Measurements from ENCODE around the gene MACROD2. TPM values are rescaled to one million over a fixed set of nuclear protein-coding genes. Genes with fewer than 3 reads are reported as not detected.

The MACROD2 gene
- total RNA-seq, 1 donor from 2014 or later = 6.7 TPM

DNA sequence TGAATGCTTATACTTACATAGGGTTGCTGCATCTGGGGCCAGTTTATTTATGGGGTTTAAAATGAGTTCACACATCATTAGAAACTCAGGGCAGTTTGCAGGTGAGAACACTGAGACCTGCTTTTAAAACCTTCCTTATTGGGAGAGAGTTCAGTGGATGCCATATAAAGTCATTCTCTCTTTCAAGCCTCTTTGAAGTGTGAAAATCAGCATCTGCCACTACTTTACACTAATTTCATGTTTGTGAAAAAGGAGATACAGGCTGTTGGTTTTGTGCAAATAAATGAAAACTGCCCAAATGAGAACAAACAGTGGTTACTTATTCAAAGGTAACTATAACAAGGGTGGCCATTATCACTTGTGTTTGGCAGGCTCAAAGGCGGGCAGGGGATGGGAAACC lies 2047.4 kb downstream of the MACROD2 start:
- no peak overlapping the region for H3K27ac Mint-ChIP-seq
- no peaks in the 10 kb centered on the region for H3K4me1 Mint-ChIP-seq (ENCODE audit: unreplicated experiment)
- H3K9me3 Mint-ChIP-seq = no peaks in the 10 kb centered on the region
- H3K27me3 Mint-ChIP-seq = no peaks in the 10 kb centered on the region
- TF ChIP-seq, protein P1, sequence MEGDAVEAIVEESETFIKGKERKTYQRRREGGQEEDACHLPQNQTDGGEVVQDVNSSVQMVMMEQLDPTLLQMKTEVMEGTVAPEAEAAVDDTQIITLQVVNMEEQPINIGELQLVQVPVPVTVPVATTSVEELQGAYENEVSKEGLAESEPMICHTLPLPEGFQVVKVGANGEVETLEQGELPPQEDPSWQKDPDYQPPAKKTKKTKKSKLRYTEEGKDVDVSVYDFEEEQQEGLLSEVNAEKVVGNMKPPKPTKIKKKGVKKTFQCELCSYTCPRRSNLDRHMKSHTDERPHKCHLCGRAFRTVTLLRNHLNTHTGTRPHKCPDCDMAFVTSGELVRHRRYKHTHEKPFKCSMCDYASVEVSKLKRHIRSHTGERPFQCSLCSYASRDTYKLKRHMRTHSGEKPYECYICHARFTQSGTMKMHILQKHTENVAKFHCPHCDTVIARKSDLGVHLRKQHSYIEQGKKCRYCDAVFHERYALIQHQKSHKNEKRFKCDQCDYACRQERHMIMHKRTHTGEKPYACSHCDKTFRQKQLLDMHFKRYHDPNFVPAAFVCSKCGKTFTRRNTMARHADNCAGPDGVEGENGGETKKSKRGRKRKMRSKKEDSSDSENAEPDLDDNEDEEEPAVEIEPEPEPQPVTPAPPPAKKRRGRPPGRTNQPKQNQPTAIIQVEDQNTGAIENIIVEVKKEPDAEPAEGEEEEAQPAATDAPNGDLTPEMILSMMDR (conservative IDR thresholded peaks at IDR 0.05) = no peak
- H3K36me3 Mint-ChIP-seq = no peaks in the 10 kb centered on the region
- no peak for DNase-seq (ENCODE audit: extremely low spot score, unreplicated experiment)
- no peak overlapping the region for H3K4me3 Mint-ChIP-seq

DNA sequence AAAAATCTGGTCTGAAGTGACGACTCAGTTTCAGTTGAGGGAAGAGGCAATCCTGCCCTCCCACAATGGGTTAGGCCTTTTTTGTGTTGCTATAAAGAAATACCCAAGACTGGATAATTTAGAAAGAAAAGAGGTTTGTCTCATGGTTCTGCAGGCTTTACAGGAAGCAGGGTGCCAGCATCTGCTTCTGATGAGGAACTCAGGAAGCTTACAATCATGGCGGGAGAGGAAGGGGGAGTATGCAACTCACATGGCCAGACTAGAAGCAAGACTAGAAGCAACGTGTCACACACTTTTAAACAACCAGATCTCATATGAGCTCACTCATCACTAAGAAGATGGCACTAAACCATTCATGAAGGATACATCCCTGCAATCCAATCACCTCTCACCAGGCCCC lies 2048.6 kb downstream of the MACROD2 start:
- H3K27me3 Mint-ChIP-seq = no peaks in the 10 kb centered on the region
- no peaks in the 10 kb centered on the region for H3K9me3 Mint-ChIP-seq
- DNase-seq (ENCODE audit: extremely low spot score, unreplicated experiment) = no peak
- TF ChIP-seq, protein P1 (conservative IDR thresholded peaks at IDR 0.05) = no peak
- peaks cover 3% of the 10 kb centered on the region for H3K4me1 Mint-ChIP-seq (ENCODE audit: unreplicated experiment)
- H3K27ac Mint-ChIP-seq = no peak overlapping the region
- H3K4me3 Mint-ChIP-seq = no peak overlapping the region
- H3K36me3 Mint-ChIP-seq = no peaks in the 10 kb centered on the region

DNA sequence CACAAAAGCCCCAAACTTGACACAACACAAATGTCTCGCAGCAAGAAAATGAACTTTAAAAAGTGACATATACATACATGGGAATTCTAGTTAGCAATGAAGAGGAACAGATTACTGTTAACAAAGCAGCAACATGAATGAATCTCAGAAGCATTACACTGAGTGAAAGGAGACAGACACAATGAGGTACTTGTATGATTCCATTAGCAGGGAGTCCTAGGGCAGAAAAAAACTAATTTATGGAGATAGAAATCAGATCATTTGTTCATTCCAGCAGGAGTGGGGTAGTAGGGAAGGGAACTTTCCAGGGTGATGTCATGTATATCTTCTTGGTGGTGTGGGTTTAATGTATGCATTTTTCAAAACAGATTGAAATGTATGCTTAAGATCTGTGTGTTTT lies 2053.6 kb downstream of the MACROD2 start:
- no peak overlapping the region for H3K4me3 Mint-ChIP-seq
- no peak for DNase-seq (ENCODE audit: extremely low spot score, unreplicated experiment)
- H3K27ac Mint-ChIP-seq = no peak overlapping the region
- H3K27me3 Mint-ChIP-seq = no peaks in the 10 kb centered on the region
- no peaks in the 10 kb centered on the region for H3K9me3 Mint-ChIP-seq
- H3K4me1 Mint-ChIP-seq (ENCODE audit: unreplicated experiment) = peaks cover 17% of the 10 kb centered on the region
- TF ChIP-seq, protein P1 (conservative IDR thresholded peaks at IDR 0.05) = no peak
- no peaks in the 10 kb centered on the region for H3K36me3 Mint-ChIP-seq

DNA sequence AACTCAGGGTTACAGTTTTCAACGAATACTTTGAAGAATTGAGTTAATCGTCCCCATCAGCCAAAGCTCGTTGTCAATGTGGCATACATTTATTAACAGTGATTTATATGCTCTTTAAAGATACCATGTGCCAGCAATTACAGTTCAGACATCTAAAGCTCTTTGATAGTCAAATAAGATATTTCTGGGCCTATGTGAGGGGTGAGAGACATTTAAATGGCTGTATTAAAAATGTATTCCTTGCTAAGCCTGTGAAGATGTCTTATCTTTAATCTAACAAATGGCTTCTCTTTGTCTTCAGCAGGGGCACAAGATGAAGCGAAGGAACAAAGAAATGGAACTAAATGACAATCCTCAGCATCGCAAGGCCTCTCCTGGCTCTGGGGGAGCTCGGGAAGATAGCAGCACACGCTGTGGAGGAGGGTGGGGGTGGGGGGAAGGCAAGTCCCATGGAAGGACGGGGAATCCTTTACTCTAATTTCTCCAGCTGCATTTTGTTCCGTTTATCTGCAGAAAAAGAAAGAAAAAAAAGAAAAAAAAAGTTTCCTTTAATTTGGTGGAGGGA lies 2054.3 kb downstream of the MACROD2 start:
- Mint-ChIP-seq H3K4me3 (no peak overlapping the region), H3K27ac (no peak overlapping the region), H3K36me3 (no peaks in the 10 kb centered on the region), H3K4me1 (ENCODE audit: unreplicated experiment) (peaks cover 17% of the 10 kb centered on the region), H3K9me3 (no peaks in the 10 kb centered on the region), H3K27me3 (no peaks in the 10 kb centered on the region)
- no peak for DNase-seq (ENCODE audit: extremely low spot score, unreplicated experiment)
- TF ChIP-seq, protein P1 (conservative IDR thresholded peaks at IDR 0.05) = no peak

DNA sequence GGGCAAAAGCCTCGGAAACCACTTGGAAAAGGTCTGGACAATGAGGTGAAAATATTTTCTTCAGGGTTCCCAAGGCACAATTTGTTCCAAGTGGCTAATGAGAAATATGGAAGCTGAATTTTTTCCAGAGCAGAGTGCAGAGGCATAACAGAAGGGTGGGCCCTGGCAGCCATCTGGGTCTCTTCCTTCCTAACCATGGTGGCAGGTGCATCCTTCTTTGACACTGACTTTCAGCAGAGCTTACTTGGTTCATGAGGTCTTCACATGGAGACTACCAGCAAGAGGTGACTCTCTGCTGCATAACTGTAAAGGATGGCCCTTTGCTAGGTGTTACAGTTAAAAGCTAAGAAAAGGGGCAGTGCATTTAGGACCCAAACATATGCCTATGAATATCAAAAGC lies 2055.1 kb downstream of the MACROD2 start:
- Mint-ChIP-seq H3K36me3 (no peaks in the 10 kb centered on the region), H3K27me3 (no peaks in the 10 kb centered on the region), H3K4me1 (ENCODE audit: unreplicated experiment) (peaks cover 17% of the 10 kb centered on the region), H3K4me3 (no peak overlapping the region), H3K9me3 (no peaks in the 10 kb centered on the region), H3K27ac (no peak overlapping the region)
- TF ChIP-seq, protein P1 (conservative IDR thresholded peaks at IDR 0.05) = no peak
- DNase-seq (ENCODE audit: extremely low spot score, unreplicated experiment) = no peak

DNA sequence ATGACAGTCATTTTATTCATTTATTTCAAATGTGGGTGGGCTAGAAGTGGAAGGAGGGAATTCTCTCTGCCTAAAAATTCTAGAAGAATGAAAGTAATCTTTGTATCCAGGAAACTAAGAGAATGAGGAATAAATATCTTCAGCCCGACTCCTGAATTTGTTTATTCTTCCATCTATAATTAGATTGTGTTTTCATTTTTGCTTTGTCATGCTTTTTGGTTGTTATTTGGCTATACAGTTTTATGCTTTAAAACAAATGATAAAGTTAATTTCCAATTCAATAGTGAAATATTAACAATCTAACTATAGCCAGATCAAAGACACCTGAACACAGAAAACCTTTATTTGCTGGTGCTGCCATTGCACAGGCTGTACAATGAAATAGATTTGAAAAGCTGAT lies 2056.7 kb downstream of the MACROD2 start:
- peaks cover 17% of the 10 kb centered on the region for H3K4me1 Mint-ChIP-seq (ENCODE audit: unreplicated experiment)
- H3K9me3 Mint-ChIP-seq = no peaks in the 10 kb centered on the region
- DNase-seq (ENCODE audit: extremely low spot score, unreplicated experiment) = no peak
- no peaks in the 10 kb centered on the region for H3K27me3 Mint-ChIP-seq
- H3K4me3 Mint-ChIP-seq = no peak overlapping the region
- no peak overlapping the region for H3K27ac Mint-ChIP-seq
- TF ChIP-seq, protein P1 (conservative IDR thresholded peaks at IDR 0.05) = no peak
- no peaks in the 10 kb centered on the region for H3K36me3 Mint-ChIP-seq
